K562 (cell line): ENCODE data around the gene TIMM17A. TPM values are rescaled to one million over a fixed set of nuclear protein-coding genes. Genes with fewer than 3 reads are reported as not detected.

Experiments used
- ATAC-seq: fragments of 200-7000 bp; cut with Tn5 transposase; 3 replicates; pipeline ENCODE4 v1.9.1; 2020; ENCODE audit warnings: moderate library complexity
- BruUV-seq: library from RNA; stranded (reverse); fragments of 400-500 nt; replicated peaks from 2 replicates; lab custom pipeline; 2021; lab: Mats Ljungman, UMichigan
- CTCF ChIA-PET: fragments of 300-600 bp; formaldehyde crosslinking; extraction: SDS; loops from one replicate; lab custom pipeline; 2021; ENCODE audit warnings: low intra/inter-chr PET ratio; lab: Yijun Ruan, JAX
- POLR2A ChIA-PET: fragments of 300-600, 350-650 bp; sonication (Branson Sonifier 250); formaldehyde crosslinking; extraction: SDS; loops from one replicate; lab custom pipeline; 2021; ENCODE audit warnings: antibody characterized with exemption, inconsistent platforms; lab: Yijun Ruan, JAX
- DNase-seq, 4 experiments: peaks; one replicate each; pipeline versions ENCODE4 v3.0.0 to v3.0.0-alpha.2; 2011 to 2018; ENCODE audit warnings: low spot score in 3 of 4, mixed read lengths in 3 of 4; ENCODE audit errors: extremely low read depth in 1 of 4
- FAIRE-seq: peaks from 2 replicates; lab custom pipeline; 2011; peaks lifted over from hg19 to GRCh38; lab: Jason Lieb, UNC
- H2AFZ ChIP-seq: 2 replicates; pipeline ENCODE4 v1.6.0; 2011; ENCODE audit warnings: low read depth, low read length, control low read depth, inconsistent platforms
- H3K27ac ChIP-seq: fragments of 200-600 bp; 3 replicates; pipeline ENCODE4 v1.8.0; 2011; ENCODE audit warnings: low read depth, mild to moderate bottlenecking, control low read depth, inconsistent platforms, low read length, moderate library complexity, mixed read lengths; ENCODE audit errors: extremely low read depth
- H3K27me3 ChIP-seq, 2 experiments: fragments of 300-600 bp in 1 of 2; 2 replicates in 1 of 2; 3 replicates in 1 of 2; pipeline versions ENCODE4 v1.6.0 to v1.8.0; 2011; ENCODE audit warnings: inconsistent platforms in 2 of 2, low read length in 2 of 2, mild to moderate bottlenecking in 1 of 2, mixed read lengths in 1 of 2, moderate library complexity in 1 of 2; ENCODE audit not compliant: control insufficient read depth in 2 of 2, insufficient read depth in 2 of 2
- H3K36me3 ChIP-seq: fragments of 300-600 bp; 3 replicates; pipeline ENCODE4 v1.8.0; 2011; ENCODE audit warnings: mild to moderate bottlenecking, low read length, inconsistent platforms; ENCODE audit not compliant: control insufficient read depth, insufficient read depth
- H3K4me1 ChIP-seq, 2 experiments: fragments of 200-600 bp in 1 of 2; replicated peaks in 1 of 2; 2 replicates in 1 of 2; 3 replicates in 1 of 2; pipeline versions ENCODE4 v1.5.1 to v1.8.0; 2011; ENCODE audit warnings: inconsistent platforms in 2 of 2, low read length in 2 of 2, mild to moderate bottlenecking in 1 of 2, mixed read lengths in 1 of 2, moderate library complexity in 1 of 2; ENCODE audit not compliant: control insufficient read depth in 2 of 2, insufficient read depth in 2 of 2
- H3K4me2 ChIP-seq: 2 replicates; pipeline ENCODE4 v1.6.1; 2011; ENCODE audit warnings: low read length, control low read depth, inconsistent platforms, mixed read lengths; ENCODE audit not compliant: insufficient read depth
- H3K4me3 ChIP-seq: fragments of 200-600 bp; sonication (generic), shearing (Covaris generic); 2 replicates; pipeline ENCODE4 v1.5.1; 2016; ENCODE audit warnings: control low read depth, inconsistent platforms
- H3K79me2 ChIP-seq: fragments of 200-600 bp; 3 replicates; pipeline ENCODE4 v1.8.0; 2011; ENCODE audit warnings: low read length, inconsistent platforms; ENCODE audit not compliant: control insufficient read depth, insufficient read depth
- H3K9ac ChIP-seq, 2 experiments: 2 replicates each; pipeline versions ENCODE4 v1.6.0 to v1.6.1; 2011; ENCODE audit warnings: low read depth in 2 of 2, low read length in 2 of 2, control low read depth in 1 of 2, inconsistent platforms in 1 of 2, mild to moderate bottlenecking in 1 of 2, mixed read lengths in 1 of 2; ENCODE audit not compliant: insufficient read depth in 1 of 2
- H3K9me1 ChIP-seq: one replicate; pipeline ENCODE4 v1.6.0; 2011; ENCODE audit warnings: inconsistent platforms, mild to moderate bottlenecking, low read length, moderate library complexity; ENCODE audit not compliant: control insufficient read depth, insufficient read depth
- H3K9me3 ChIP-seq: replicated peaks from 2 replicates; pipeline ENCODE4 v1.5.1; 2011; ENCODE audit warnings: low read depth, low read length, inconsistent platforms; ENCODE audit not compliant: control insufficient read depth, insufficient read depth
- H4K20me1 ChIP-seq: replicated peaks from 2 replicates; pipeline ENCODE4 v1.6.1; 2011; ENCODE audit warnings: low read length, inconsistent platforms, mixed read lengths; ENCODE audit not compliant: control insufficient read depth, insufficient read depth
- ARNT ChIP-seq, 2 experiments: fragments of 450-650 bp; IDR thresholded peaks; 2 replicates each; pipeline ENCODE4 v1.6.1; 2016; ENCODE audit warnings: mild to moderate bottlenecking in 1 of 2
- CBX3 ChIP-seq, 2 experiments: IDR thresholded peaks; 1 replicate in 1 of 2; 2 replicates in 1 of 2; pipeline ENCODE4 v1.6.1; 2012; ENCODE audit warnings: inconsistent platforms in 2 of 2, low read length in 2 of 2, borderline replicate concordance in 1 of 2, control low read depth in 1 of 2
- HLTF ChIP-seq: fragments of 450-650 bp; IDR thresholded peaks from 2 replicates; pipeline ENCODE4 v1.6.1; 2016
- HNRNPUL1 ChIP-seq: fragments of 200-400 bp; formaldehyde crosslinking; IDR thresholded peaks from 2 replicates; pipeline ENCODE4 v1.6.1; 2017; ENCODE audit warnings: low read length
- KLF1 ChIP-seq: fragments of 450-650 bp; IDR thresholded peaks from 2 replicates; pipeline ENCODE4 v1.6.1; 2016; ENCODE audit warnings: missing genetic modification characterization, missing compliant biosample characterization
- LARP7 ChIP-seq: fragments of 450-650 bp; IDR thresholded peaks from 2 replicates; pipeline ENCODE4 v1.6.1; 2016
- MLLT1 ChIP-seq, 2 experiments: fragments of 450-650 bp; IDR thresholded peaks; 2 replicates each; pipeline ENCODE4 v1.6.1; 2016
- whole genome bisulfite sequencing: fragments of 100-300 bp; shearing (Covaris generic); methylation state at CpG from one replicate; pipeline ENCODE4 v1.1.6; 2016; ENCODE audit warnings: low coverage, mixed read lengths; ENCODE audit not compliant: insufficient coverage; ENCODE audit errors: missing lambda C conversion rate; 5-methylcytosine and 5-hydroxymethylcytosine counted together
- in situ Hi-C: fragments of 300-500 bp; cut with MboI; formaldehyde crosslinking; loops from 4 replicates; pipeline ENCODE4 v1.15.0; 2018; ENCODE audit warnings: inconsistent platforms, mixed read lengths
- intact Hi-C: fragments of 100-400 bp; cut with micrococcal nuclease; formaldehyde crosslinking; loops from 2 replicates; pipeline ENCODE4 v1.14.2; 2022
- polyA plus RNA-seq, 8 experiments: library from polyadenylated mRNA; depleted of rRNA in 4 of 8; stranded (reverse) in 5 of 8; unstranded in 3 of 8; fragments of >200 nt; fragmentation: Nextera tagmentation in 2 of 8; fragmentation: Illumina TruSeq in 1 of 8; extraction: Ambion mirVana in 2 of 8; extraction: Trizol in 1 of 8; gene quantifications; 2 replicates each; pipeline versions ENCODE4 v1.2.1 to v1.2.3, GENCODE V29; 2011 to 2014; ENCODE audit warnings: inconsistent platforms in 1 of 8, missing spikeins in 1 of 8
- total RNA-seq, 7 experiments: library from RNA; depleted of rRNA in 6 of 7; stranded (reverse); fragments of >200 nt in 6 of 7; fragmentation: Illumina TruSeq in 2 of 7; extraction: Trizol in 2 of 7; gene quantifications; 2 replicates each; pipeline versions ENCODE4 v1.2.1 to v1.2.3, GENCODE V29; 2011 to 2021; ENCODE audit warnings: low replicate concordance in 1 of 7
- TF ChIP-seq, protein P1 (sequence below): sonication (generic); formaldehyde crosslinking; IDR thresholded peaks from 2 replicates; pipeline ENCODE4 v1.8.1; 2023; ENCODE audit warnings: mild to moderate bottlenecking, missing genetic modification reagents
- TF ChIP-seq, protein P2 (sequence below), 2 experiments: fragments of 450-650 bp in 1 of 2; sonication (generic) in 1 of 2; formaldehyde crosslinking in 1 of 2; IDR thresholded peaks; 2 replicates each; pipeline versions ENCODE4 v1.7.1 to v1.9.0; 2016 to 2022; ENCODE audit warnings: inconsistent platforms in 1 of 2, mild to moderate bottlenecking in 1 of 2, missing genetic modification reagents in 1 of 2

Gene TIMM17A
- total and polyA plus RNA-seq, 9 of the 15 experiments (the other 6 are each of a cell fraction or from before 2014, with no cell fraction given): 116 to 744 (median 180) TPM

- ATAC-seq: peak; percentile 66
- peak overlapping the region; percentile 97 to 99 for H3K9ac ChIP-seq
- peaks cover 4% of the 10 kb centered on the region for H3K9me1 ChIP-seq
- peaks cover 58% of the 10 kb centered on the region for H3K79me2 ChIP-seq
- H3K27ac ChIP-seq: peak overlapping the region; percentile 98
- DNase-seq: no peak
- peak overlapping the region; percentile 96 for H2AFZ ChIP-seq
- peak; percentile 55 for FAIRE-seq
- CTCF ChIA-PET: interaction anchor here (0.6 kb wide), 1 partner anchor 14 kb away, joined by 3 read pairs; no protein-coding TSS in a partner anchor
- H3K4me1 ChIP-seq: peaks cover 12 to 13% of the 10 kb centered on the region in 2 experiments; a peak in 3 of 5 replicates
- TSS peak; percentile 63 for BruUV-seq
- H3K27me3 ChIP-seq: no peaks in the 10 kb centered on the region
- 0 out of 2 replicates have a peak, but pooled peaks cover 2% of the 10 kb centered on the region for H4K20me1 ChIP-seq
- peak overlapping the region; percentile 100 for H3K4me2 ChIP-seq
- no peaks in the 10 kb centered on the region for H3K9me3 ChIP-seq
- H3K4me3 ChIP-seq: peak overlapping the region; percentile 81
- intact Hi-C loops (loop anchor here (2.0 kb wide), 2 partner anchors 13 to 39 kb away; no protein-coding TSS in a partner anchor), in situ Hi-C loops (no loop called here)
- WGBS: 1% methylated on average over 17 of the region's 17 CpGs
- peaks cover 47% of the 10 kb centered on the region for H3K36me3 ChIP-seq
- POLR2A ChIA-PET: interaction anchor here (0.7 to 4.0 kb wide), 18 partner anchors 9 to 733 kb away, joined by 3 to 46 read pairs (median 4); partner anchors contain the start of genes LMOD1 and RNPEP
- TF ChIP-seq KLF1 (tag): 0 out of 2 replicates have a peak, but pooled peaks have one; percentile 4
- TF ChIP-seq, protein P1, sequence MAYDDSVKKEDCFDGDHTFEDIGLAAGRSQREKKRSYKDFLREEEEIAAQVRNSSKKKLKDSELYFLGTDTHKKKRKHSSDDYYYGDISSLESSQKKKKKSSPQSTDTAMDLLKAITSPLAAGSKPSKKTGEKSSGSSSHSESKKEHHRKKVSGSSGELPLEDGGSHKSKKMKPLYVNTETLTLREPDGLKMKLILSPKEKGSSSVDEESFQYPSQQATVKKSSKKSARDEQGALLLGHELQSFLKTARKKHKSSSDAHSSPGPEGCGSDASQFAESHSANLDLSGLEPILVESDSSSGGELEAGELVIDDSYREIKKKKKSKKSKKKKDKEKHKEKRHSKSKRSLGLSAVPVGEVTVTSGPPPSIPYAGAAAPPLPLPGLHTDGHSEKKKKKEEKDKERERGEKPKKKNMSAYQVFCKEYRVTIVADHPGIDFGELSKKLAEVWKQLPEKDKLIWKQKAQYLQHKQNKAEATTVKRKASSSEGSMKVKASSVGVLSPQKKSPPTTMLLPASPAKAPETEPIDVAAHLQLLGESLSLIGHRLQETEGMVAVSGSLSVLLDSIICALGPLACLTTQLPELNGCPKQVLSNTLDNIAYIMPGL (CRISPR knock-in tag): 0 out of 2 replicates have a peak, but pooled peaks have one; percentile 26
- TF ChIP-seq LARP7: 0 out of 2 replicates have a peak, but pooled peaks have one; percentile 45
- TF ChIP-seq ARNT (IDR thresholded peaks at IDR 0.05): 0 out of 4 replicates have a peak, but pooled peaks of 1 of the 2 experiments have one; percentile 35
- TF ChIP-seq, protein P2, sequence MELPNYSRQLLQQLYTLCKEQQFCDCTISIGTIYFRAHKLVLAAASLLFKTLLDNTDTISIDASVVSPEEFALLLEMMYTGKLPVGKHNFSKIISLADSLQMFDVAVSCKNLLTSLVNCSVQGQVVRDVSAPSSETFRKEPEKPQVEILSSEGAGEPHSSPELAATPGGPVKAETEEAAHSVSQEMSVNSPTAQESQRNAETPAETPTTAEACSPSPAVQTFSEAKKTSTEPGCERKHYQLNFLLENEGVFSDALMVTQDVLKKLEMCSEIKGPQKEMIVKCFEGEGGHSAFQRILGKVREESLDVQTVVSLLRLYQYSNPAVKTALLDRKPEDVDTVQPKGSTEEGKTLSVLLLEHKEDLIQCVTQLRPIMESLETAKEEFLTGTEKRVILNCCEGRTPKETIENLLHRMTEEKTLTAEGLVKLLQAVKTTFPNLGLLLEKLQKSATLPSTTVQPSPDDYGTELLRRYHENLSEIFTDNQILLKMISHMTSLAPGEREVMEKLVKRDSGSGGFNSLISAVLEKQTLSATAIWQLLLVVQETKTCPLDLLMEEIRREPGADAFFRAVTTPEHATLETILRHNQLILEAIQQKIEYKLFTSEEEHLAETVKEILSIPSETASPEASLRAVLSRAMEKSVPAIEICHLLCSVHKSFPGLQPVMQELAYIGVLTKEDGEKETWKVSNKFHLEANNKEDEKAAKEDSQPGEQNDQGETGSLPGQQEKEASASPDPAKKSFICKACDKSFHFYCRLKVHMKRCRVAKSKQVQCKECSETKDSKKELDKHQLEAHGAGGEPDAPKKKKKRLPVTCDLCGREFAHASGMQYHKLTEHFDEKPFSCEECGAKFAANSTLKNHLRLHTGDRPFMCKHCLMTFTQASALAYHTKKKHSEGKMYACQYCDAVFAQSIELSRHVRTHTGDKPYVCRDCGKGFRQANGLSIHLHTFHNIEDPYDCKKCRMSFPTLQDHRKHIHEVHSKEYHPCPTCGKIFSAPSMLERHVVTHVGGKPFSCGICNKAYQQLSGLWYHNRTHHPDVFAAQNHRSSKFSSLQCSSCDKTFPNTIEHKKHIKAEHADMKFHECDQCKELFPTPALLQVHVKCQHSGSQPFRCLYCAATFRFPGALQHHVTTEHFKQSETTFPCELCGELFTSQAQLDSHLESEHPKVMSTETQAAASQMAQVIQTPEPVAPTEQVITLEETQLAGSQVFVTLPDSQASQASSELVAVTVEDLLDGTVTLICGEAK (IDR thresholded peaks at IDR 0.05): no peak
- TF ChIP-seq, protein P2 (CRISPR knock-in tag; IDR thresholded peaks at IDR 0.05): peak; percentile 55; the same call in 1 of the 2 replicates
- peak; percentile 6 for TF ChIP-seq HLTF
- TF ChIP-seq HNRNPUL1: peak; percentile 61; the same call in 1 of the 2 replicates
- TF ChIP-seq MLLT1 (IDR thresholded peaks at IDR 0.05): 0 out of 4 replicates have a peak, but pooled peaks of 1 of the 2 experiments have one; percentile 11
- no peak for TF ChIP-seq CBX3 (IDR thresholded peaks at IDR 0.05; ENCODE audit: borderline replicate concordance in 1 of 2, low read length in 2 of 2)
Measured at GRCh38 chr1:201955729-201956143, 433 bp downstream of the TIMM17A start.
